ENCODE measurements around the gene FAM111B.

The FAM111B gene

GRCh38 chr11:59158206-59159068 lies 51.4 kb downstream of the FAM111B start:
- peak; percentile 74 for DNase-seq

DNA sequence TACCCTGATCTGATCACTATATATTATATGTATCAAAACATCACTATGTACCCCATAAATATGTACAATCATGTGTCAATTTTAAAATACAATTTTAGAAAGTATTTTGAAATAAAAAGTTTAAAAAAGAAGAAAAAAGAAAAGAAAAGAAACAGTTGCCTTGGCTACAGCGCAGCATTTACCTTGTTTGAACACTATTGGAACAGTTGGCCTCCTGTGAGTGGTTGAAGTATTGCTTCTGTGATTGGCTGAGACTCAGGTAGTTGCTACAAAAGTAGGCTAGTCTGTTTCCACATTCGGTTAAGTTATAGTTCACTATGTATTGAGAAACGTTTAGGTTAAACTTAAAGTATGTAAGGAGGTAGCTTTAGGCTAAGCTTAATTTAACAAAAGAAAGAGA lies 57.0 kb downstream of the FAM111B start:
- DNase-seq = no peak

DNA sequence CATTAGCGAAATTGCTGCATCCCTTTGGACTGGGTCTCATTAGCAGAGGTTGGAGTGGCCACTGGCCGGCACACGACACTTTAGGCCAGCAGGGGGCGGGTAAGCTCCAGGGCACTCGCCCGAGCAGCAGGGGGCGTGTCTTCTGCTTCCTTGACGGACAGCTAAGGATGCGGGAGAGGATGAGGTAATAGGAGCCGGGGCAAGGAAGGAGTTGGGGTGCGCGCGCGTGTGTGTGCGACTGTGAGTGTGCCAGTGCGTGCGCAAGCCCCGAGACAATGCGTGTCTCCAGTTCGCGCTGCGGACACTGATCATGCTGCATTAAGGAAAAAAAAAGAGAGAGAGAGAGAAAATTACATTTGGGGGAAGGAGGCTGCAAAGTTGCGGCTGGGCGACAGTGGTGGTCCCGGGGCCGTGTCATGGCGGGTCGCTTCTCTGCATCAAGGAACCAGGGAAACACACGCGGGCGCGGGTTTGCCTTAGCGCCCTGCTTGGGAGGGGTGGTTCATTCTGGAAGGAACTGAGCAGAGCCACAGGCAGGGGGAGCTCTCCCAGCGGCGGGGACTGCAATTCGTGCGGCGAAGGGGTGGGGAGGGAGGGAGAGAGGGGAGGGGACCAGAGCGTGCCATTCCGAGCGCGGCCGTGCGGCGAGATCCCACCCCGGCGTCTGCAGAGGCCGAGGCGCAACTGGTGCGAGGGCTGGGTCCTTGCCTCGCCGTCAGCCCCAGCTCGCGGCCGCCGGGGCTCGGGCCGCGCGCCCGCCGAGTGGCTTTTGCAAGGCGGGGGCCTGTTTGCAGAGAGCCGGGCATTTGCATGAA lies 64.7 kb downstream of the FAM111B start, which contains the start of gene DTX4:
Gene DTX4 (plus strand): TSS at position 625 of the 815 bp plus-strand sequence. CDS start 464 bp downstream, outside the sequence.
- peak; percentile 94 for DNase-seq

DNA sequence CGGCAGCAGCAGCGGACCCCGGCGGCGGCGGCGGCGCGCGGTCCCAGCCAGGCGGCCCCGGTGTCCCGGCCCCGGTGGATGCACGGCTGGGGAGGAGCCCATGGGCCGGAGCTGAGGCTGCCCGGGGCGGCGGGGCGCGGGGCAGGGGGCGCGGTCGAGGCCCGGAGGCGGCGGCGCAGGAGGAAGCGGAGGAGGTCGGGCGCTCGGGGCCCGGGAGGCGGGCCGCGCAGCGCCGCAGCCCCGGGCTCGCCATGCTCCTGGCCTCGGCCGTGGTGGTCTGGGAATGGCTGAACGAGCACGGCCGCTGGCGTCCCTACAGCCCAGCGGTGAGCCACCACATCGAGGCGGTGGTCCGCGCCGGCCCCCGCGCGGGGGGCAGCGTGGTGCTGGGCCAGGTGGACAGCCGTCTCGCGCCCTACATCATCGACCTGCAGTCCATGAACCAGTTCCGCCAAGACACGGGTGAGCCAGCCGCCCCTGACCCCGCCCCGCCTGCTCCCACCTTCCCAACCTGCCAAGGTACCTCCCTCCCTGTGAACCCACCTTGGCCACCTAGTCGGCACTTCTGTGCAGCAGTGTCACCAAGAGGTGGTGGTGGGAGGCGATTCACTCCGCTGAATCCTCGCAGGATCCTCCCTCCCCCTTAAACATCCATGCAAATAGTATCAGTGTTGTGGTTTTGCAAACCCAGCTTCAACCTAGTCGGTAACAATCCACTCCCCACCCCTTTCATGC lies 65.5 kb downstream of the FAM111B start:
- DNase-seq = no peak

GRCh38 chr11:59173080-59173963 lies 66.3 kb downstream of the FAM111B start:
- no peak for DNase-seq

GRCh38 chr11:59173964-59174663 lies 67.1 kb downstream of the FAM111B start:
- DNase-seq = no peak

DNA sequence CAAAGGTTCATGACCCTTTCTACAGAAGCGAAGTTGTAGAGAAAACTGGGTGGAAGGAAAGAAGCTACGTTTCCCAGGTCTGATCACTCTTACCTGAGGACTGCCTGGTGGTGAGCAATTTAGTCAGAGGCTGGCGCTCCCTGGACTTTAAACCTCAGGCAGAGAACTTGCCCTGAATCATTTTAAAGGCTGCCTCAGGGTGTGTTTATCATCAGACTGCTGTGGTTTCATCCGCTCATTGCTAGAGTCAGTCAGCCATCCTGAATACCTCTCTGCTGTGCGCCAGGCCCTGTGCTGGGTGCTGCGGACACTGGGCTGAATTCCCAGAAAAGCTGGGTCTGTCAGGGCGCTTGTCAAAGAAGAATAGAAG lies 67.6 kb downstream of the FAM111B start:
- no peak for DNase-seq

DNA sequence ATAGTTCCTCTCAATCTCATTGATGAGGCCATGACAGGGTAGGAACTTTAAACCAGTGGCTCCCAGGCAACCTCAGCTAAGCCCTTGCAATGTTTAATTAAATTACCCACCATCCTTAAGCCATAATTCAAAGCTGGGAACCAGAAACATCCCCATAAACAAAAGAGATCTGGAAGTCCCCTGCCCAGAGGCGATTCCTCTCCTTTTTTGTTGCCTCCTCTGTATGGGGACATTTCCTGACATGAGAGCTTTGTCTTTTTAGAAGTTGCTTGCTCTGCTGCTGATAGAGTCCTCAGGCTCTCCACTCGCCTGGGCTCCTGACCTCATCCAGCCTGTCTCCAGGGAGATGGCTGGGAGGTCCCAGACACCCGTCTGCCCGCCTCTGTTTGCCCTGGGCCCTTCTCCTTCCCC lies 68.1 kb downstream of the FAM111B start:
- no peak for DNase-seq

DNA sequence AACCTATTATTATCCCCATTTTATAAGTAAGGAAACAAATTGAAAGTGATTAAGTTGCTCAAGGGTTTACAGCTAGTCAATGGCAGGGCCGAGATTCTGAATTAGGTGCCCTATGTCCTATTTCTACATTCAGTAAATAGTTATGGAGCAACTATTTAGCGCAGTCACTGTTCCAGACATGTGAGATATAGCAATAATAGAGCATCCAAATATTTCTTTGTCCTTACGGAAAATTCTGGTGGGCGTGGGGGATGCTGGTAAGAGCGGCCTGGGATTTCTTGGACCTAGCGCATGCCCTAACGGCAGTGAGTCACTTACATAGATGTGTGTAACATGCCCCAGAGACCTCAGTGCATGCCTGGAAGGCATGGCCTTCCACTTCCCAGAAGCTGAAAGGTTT lies 69.3 kb downstream of the FAM111B start:
- no peak for DNase-seq

Data from activated CD4-positive, alpha-beta T cell treated with anti-CD3 and anti-CD28 coated beads, Interleukin-2, Interleukin-6, amounts not matched to agents 100 ng/mL and 50 ng/mL, durations not matched to agents 16 hours and 8 hours (primary cell).